ENCODE measurements around the gene ELK3.

Gene ELK3

GRCh38 chr12:96185914-96186313 lies 8.3 kb upstream of the ELK3 start:
- no peaks in the 10 kb centered on the region for H3K4me1 ChIP-seq (ENCODE audit: insufficient read depth, low read length)
- no peak overlapping the region for H3K4me3 ChIP-seq (ENCODE audit: low read depth in 1 of 2, low read length in 2 of 2)
- H4K20me1 ChIP-seq (ENCODE audit: insufficient read depth, low read length): no peaks in the 10 kb centered on the region
- no peak overlapping the region for H3K4me2 ChIP-seq (ENCODE audit: insufficient read depth, low read length)
- DNase-seq (no peak), ATAC-seq (ENCODE audit: insufficient read depth, low read depth) (no peak)
- H3K27ac ChIP-seq (ENCODE audit: low read length): no peak overlapping the region
- H2AFZ ChIP-seq (ENCODE audit: low read depth, low read length): no peak overlapping the region
- no peaks in the 10 kb centered on the region for H3K36me3 ChIP-seq (ENCODE audit: insufficient read depth, low read length)
- H3K27me3 ChIP-seq (ENCODE audit: insufficient read depth, low read length, poor library complexity): no peaks in the 10 kb centered on the region
- TF ChIP-seq, protein P1, sequence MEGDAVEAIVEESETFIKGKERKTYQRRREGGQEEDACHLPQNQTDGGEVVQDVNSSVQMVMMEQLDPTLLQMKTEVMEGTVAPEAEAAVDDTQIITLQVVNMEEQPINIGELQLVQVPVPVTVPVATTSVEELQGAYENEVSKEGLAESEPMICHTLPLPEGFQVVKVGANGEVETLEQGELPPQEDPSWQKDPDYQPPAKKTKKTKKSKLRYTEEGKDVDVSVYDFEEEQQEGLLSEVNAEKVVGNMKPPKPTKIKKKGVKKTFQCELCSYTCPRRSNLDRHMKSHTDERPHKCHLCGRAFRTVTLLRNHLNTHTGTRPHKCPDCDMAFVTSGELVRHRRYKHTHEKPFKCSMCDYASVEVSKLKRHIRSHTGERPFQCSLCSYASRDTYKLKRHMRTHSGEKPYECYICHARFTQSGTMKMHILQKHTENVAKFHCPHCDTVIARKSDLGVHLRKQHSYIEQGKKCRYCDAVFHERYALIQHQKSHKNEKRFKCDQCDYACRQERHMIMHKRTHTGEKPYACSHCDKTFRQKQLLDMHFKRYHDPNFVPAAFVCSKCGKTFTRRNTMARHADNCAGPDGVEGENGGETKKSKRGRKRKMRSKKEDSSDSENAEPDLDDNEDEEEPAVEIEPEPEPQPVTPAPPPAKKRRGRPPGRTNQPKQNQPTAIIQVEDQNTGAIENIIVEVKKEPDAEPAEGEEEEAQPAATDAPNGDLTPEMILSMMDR (IDR thresholded peaks at IDR 0.05; ENCODE audit: borderline replicate concordance, extremely low read depth, low read length, poor library complexity, severe bottlenecking): no peak
- no peak for TF ChIP-seq EZH2 (IDR thresholded peaks at IDR 0.05; ENCODE audit: borderline replicate concordance, low read depth, low read length, severe bottlenecking)
- H3K9ac ChIP-seq (ENCODE audit: low read depth, low read length): no peak overlapping the region
- H3K79me2 ChIP-seq (ENCODE audit: insufficient read depth, low read length): no peaks in the 10 kb centered on the region
- H3K9me3 ChIP-seq (ENCODE audit: insufficient read depth, low read length, severe bottlenecking): no peaks in the 10 kb centered on the region

GRCh38 chr12:96186607-96187301 lies 7.4 kb upstream of the ELK3 start:
- H3K9ac ChIP-seq (ENCODE audit: low read depth, low read length): no peak overlapping the region
- no peaks in the 10 kb centered on the region for H3K9me3 ChIP-seq (ENCODE audit: insufficient read depth, low read length, severe bottlenecking)
- H3K4me2 ChIP-seq (ENCODE audit: insufficient read depth, low read length): no peak overlapping the region
- H3K27ac ChIP-seq (ENCODE audit: low read length): no peak overlapping the region
- H4K20me1 ChIP-seq (ENCODE audit: insufficient read depth, low read length): no peaks in the 10 kb centered on the region
- H3K36me3 ChIP-seq (ENCODE audit: insufficient read depth, low read length): no peaks in the 10 kb centered on the region
- H3K27me3 ChIP-seq (ENCODE audit: insufficient read depth, low read length, poor library complexity): no peaks in the 10 kb centered on the region
- H3K4me1 ChIP-seq (ENCODE audit: insufficient read depth, low read length): no peaks in the 10 kb centered on the region
- H2AFZ ChIP-seq (ENCODE audit: low read depth, low read length): no peak overlapping the region
- peak; percentile 49; the same call in 2 of the 3 replicates for ATAC-seq (ENCODE audit: insufficient read depth, low read depth)
- DNase-seq: no peak
- H3K4me3 ChIP-seq (ENCODE audit: low read depth in 1 of 2, low read length in 2 of 2): no peak overlapping the region
- TF ChIP-seq, protein P1 (IDR thresholded peaks at IDR 0.05; ENCODE audit: borderline replicate concordance, extremely low read depth, low read length, poor library complexity, severe bottlenecking): no peak
- no peak for TF ChIP-seq EZH2 (IDR thresholded peaks at IDR 0.05; ENCODE audit: borderline replicate concordance, low read depth, low read length, severe bottlenecking)
- no peaks in the 10 kb centered on the region for H3K79me2 ChIP-seq (ENCODE audit: insufficient read depth, low read length)

DNA sequence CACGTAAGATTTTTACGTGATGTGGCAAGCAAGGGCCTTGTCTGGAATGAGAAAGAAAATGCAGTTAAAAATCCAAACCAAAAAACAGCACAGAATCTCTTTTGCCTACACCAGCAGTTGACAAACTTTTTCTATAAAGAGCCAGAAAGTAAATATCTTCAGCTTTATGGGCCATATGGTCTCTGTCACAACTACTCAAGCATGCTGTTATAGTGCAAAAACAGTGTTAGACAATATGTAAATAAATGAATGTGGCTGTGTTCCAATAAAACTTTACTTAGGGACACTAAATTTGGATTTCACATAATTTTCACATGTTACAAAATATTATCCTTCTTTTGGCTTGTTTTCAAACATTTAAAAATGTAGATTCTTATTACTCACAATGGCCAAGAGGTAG lies 6.2 kb upstream of the ELK3 start:
- no peaks in the 10 kb centered on the region for H3K4me1 ChIP-seq (ENCODE audit: insufficient read depth, low read length)
- no peak overlapping the region for H2AFZ ChIP-seq (ENCODE audit: low read depth, low read length)
- ATAC-seq (ENCODE audit: insufficient read depth, low read depth) (no peak), DNase-seq (no peak)
- H3K27ac ChIP-seq (ENCODE audit: low read length): no peak overlapping the region
- H4K20me1 ChIP-seq (ENCODE audit: insufficient read depth, low read length): no peaks in the 10 kb centered on the region
- H3K4me3 ChIP-seq (ENCODE audit: low read depth in 1 of 2, low read length in 2 of 2): no peak overlapping the region
- H3K79me2 ChIP-seq (ENCODE audit: insufficient read depth, low read length): no peaks in the 10 kb centered on the region
- no peak overlapping the region for H3K4me2 ChIP-seq (ENCODE audit: insufficient read depth, low read length)
- H3K9ac ChIP-seq (ENCODE audit: low read depth, low read length): no peak overlapping the region
- no peaks in the 10 kb centered on the region for H3K36me3 ChIP-seq (ENCODE audit: insufficient read depth, low read length)
- no peaks in the 10 kb centered on the region for H3K9me3 ChIP-seq (ENCODE audit: insufficient read depth, low read length, severe bottlenecking)
- no peak for TF ChIP-seq EZH2 (IDR thresholded peaks at IDR 0.05; ENCODE audit: borderline replicate concordance, low read depth, low read length, severe bottlenecking)
- TF ChIP-seq, protein P1 (IDR thresholded peaks at IDR 0.05; ENCODE audit: borderline replicate concordance, extremely low read depth, low read length, poor library complexity, severe bottlenecking): no peak
- no peaks in the 10 kb centered on the region for H3K27me3 ChIP-seq (ENCODE audit: insufficient read depth, low read length, poor library complexity)
